Measurements from ENCODE around the gene RHBDD2.
"Not testable (repeated sequence)": the region's sequence is repeated elsewhere in the genome, so short reads cannot be mapped to it uniquely, and the experiment has no call there.

The RHBDD2 gene

DNA sequence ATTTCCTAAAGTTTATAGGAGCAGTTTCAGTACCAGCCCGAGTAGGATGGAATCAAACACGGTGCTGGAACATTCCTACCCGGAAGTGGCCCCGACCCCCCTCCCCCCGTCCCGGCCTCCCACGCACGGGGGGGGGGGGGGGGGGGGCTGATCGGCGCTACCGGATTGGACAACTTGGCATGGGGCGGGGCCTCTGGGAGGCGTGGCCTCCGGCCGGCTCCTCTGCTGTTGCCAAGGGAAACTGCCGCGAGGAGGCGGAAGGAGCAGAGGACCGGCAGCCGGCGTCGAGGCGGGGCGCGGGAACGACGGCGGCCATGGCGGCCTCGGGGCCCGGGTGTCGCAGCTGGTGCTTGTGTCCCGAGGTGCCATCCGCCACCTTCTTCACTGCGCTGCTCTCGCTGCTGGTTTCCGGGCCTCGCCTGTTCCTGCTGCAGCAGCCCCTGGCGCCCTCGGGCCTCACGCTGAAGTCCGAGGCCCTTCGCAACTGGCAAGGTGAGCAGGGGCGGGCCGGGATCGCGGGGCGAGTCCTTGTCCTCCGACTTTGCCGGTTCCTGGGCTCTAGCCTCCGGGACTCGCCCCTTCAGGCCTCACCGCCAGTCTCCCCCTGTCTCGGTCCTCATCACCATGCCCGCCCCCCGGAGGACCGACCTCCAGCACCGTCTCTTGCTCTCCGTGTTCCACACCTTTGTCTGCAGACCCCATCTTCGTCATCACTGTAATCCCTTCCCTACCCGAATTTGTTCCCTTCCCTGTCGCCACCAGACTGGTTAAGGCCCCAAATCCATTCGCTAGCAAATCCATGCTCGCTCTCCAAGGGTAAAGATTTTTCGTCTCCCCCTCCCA lies at the start of gene RHBDD2:
RHBDD2 (plus strand) TSS at position 266 of the 843 bp plus-strand sequence; CDS start at position 315, 49 bp downstream.
- Mint-ChIP-seq H3K27me3 (no peaks in the 10 kb centered on the region), H3K4me1 (peaks cover 33% of the 10 kb centered on the region), H3K9me3 (no peaks in the 10 kb centered on the region), H3K27ac (peak within 1 kb of the TSS; percentile 91 to 97), H3K4me3 (peak within 1 kb of the TSS; percentile 95 to 96)
- DNase-seq = peak; percentile 90 to 94
- peak; percentile 95 for ATAC-seq

DNA sequence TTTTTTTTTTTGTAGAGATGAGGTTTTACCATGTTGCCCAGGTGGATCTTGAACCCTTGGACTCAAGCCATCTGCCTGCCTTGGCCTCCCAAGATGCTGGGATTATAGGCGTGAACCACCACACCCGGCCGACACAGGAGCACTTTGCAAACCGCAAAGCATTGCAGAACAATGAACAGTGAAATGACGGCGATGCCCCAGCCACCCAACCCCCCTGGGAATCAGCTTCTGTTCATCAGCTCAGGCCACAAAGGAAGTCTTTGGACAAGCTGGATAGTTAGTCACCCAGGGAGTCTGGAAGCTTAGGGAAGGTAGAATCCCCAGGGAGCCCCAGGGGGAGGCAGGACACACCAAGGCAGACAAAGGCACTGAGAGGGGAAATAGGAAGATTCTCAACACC lies 49.2 kb upstream of the RHBDD2 start:
- H3K27me3 Mint-ChIP-seq = peaks cover 17% of the 10 kb centered on the region
- not testable (repeated sequence) for H3K27ac Mint-ChIP-seq, H3K4me1 Mint-ChIP-seq, H3K9me3 Mint-ChIP-seq, DNase-seq, H3K4me3 Mint-ChIP-seq, ATAC-seq

- Mint-ChIP-seq H3K4me1 (no peaks in the 10 kb centered on the region), H3K4me3 (no peak overlapping the region), H3K27me3 (peaks cover 17% of the 10 kb centered on the region), H3K27ac (no peak overlapping the region), H3K9me3 (no peaks in the 10 kb centered on the region)
- ATAC-seq = no peak
- no peak for DNase-seq
These were observed 47.9 kb upstream of the RHBDD2 start for GRCh38 chr7:75830978-75831377.

DNA sequence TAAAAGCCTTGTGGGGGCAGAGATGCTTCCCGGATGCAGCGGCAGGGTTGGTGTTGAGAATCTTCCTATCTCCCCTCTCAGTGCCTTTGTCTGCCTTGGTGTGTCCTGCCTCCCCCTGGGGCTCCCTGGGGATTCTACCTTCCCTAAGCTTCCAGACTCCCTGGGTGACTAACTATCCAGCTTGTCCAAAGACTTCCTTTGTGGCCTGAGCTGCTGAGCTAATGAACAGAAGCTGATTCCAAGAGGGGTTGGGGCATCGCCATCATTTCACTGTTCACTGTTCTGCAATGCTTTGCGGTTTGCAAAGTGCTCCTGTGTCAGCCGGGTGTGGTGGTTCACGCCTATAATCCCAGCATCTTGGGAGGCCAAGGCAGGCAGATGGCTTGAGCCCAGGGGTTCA lies 45.2 kb upstream of the RHBDD2 start:
- H3K27ac Mint-ChIP-seq, H3K4me3 Mint-ChIP-seq, ATAC-seq, DNase-seq, H3K9me3 Mint-ChIP-seq, H3K4me1 Mint-ChIP-seq: not testable (repeated sequence)
- peaks cover 17% of the 10 kb centered on the region for H3K27me3 Mint-ChIP-seq

- no peak for DNase-seq
- Mint-ChIP-seq H3K27ac (no peak overlapping the region), H3K9me3 (no peaks in the 10 kb centered on the region), H3K4me1 (no peaks in the 10 kb centered on the region), H3K4me3 (no peak overlapping the region), H3K27me3 (peaks cover 11% of the 10 kb centered on the region)
- ATAC-seq = no peak
These were observed 43.0 kb upstream of the RHBDD2 start for GRCh38 chr7:75835688-75836285.

DNA sequence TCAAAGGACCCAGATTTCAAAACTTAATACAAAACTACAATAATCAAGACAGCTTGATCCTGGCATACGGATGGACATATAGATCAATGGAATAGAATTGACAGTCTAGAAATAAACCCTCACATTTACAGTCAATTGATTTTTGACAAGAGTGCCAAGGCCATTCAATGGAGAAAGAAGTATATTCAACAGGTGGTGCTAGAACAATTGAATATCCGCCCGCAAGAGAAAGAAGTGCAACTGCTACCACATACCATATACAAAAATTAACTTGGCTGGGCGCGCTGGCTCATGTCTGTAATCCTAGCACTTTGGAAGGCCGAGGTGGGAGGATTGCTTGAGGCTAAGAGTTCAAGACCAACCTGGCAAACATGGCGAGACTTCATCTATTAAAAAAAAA lies 42.0 kb upstream of the RHBDD2 start:
- no peak for ATAC-seq
- DNase-seq = no peak
- peaks cover 5% of the 10 kb centered on the region for H3K27me3 Mint-ChIP-seq
- no peak overlapping the region for H3K4me3 Mint-ChIP-seq
- no peaks in the 10 kb centered on the region for H3K9me3 Mint-ChIP-seq
- H3K27ac Mint-ChIP-seq = no peak overlapping the region
- no peaks in the 10 kb centered on the region for H3K4me1 Mint-ChIP-seq

DNA sequence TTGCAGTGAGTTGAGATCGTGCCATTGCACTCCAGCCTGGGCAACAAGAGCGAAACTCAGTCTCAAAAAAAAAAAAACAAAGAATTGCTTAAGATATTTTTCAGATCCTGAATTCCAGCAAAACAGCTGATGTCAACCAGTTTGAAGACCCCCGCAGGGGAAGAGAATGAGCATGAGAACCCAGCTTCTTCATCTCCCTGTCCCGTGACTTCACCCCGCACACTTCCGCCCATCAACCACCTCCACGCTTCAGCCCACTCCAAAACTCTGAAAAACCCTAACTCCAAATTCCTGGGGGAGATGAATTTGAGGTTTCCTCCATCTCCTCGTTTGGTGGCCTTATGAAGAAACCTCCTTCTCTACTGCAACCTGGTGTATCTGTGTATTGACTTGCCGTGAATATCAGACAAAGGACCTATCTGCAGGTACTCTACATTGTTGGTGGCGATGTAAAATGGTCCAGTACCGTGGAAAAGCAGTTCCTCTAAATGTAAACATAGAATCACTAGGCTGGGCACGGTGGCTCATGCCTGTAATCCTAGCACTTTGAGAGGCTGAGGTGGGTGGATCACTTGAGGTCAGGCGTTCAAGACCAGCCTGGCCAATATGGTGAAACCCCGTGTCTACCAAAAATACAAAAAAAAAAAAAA lies 40.4 kb upstream of the RHBDD2 start:
- peaks cover 11% of the 10 kb centered on the region for H3K4me1 Mint-ChIP-seq
- not testable (repeated sequence) for DNase-seq, ATAC-seq, H3K9me3 Mint-ChIP-seq, H3K27me3 Mint-ChIP-seq, H3K27ac Mint-ChIP-seq, H3K4me3 Mint-ChIP-seq

DNA sequence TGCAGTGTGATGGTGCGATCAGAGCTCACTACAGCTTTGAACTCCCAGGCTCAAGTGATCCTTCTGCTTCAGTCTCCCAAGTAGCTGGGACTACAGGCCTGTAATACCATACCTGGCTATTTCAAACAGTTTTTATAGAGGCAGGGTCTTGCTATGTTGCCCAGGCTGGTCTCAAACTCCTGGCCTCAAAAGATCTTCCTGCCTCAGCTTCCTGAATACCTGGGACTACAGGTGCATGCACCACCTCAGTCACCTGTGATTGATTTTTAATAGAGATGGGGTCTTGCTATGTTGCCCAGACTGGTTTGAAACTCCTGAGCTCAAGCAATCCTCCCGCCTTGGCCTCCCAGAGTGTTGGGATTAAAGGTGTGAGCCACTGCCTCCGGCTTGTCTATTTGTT lies 38.8 kb upstream of the RHBDD2 start:
- peaks cover 12% of the 10 kb centered on the region for H3K4me1 Mint-ChIP-seq
- H3K9me3 Mint-ChIP-seq = no peaks in the 10 kb centered on the region
- ATAC-seq = no peak
- no peak for DNase-seq
- H3K27me3 Mint-ChIP-seq = no peaks in the 10 kb centered on the region
- no peak overlapping the region for H3K4me3 Mint-ChIP-seq
- no peak overlapping the region for H3K27ac Mint-ChIP-seq

GRCh38 chr7:75842836-75843446 lies 35.9 kb upstream of the RHBDD2 start:
- peak; percentile 17 to 50 for DNase-seq
- Mint-ChIP-seq H3K27ac (peak overlapping the region; percentile 23 to 75), H3K9me3 (no peaks in the 10 kb centered on the region), H3K4me3 (peak overlapping the region; percentile 42 to 63), H3K4me1 (peaks cover 12% of the 10 kb centered on the region), H3K27me3 (no peaks in the 10 kb centered on the region)
- peak; percentile 97 for ATAC-seq

DNA sequence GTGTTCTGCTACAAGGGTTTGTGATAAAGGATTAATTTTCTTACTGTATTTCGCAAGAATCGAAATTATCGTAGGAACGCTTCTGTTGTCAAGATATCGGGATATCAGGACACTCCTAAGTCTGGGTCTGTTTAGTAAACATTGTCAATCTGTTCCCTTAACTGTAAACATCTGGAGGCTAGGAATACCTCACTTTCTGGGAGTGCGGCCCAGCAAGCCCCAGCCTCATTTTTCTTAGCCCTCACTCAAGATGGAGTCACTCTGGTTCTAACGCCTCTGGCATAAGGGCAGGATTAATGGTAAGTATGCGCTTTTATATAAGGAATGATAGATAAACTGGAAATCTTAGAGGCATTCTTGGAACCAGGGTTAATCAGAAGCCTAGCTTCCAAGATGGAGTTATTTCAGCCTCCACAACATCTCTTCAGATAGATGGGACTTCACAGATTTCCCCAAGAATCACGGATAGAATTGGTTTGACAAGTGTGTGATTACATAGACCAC lies 35.2 kb upstream of the RHBDD2 start:
- H3K27me3 Mint-ChIP-seq = no peaks in the 10 kb centered on the region
- peaks cover 12% of the 10 kb centered on the region for H3K4me1 Mint-ChIP-seq
- no peak overlapping the region for H3K27ac Mint-ChIP-seq
- ATAC-seq (no peak), DNase-seq (no peak)
- no peaks in the 10 kb centered on the region for H3K9me3 Mint-ChIP-seq
- no peak overlapping the region for H3K4me3 Mint-ChIP-seq

- no peak overlapping the region for H3K27ac Mint-ChIP-seq
- H3K27me3 Mint-ChIP-seq = no peaks in the 10 kb centered on the region
- ATAC-seq (no peak), DNase-seq (no peak)
- H3K4me3 Mint-ChIP-seq = no peak overlapping the region
- no peaks in the 10 kb centered on the region for H3K9me3 Mint-ChIP-seq
- H3K4me1 Mint-ChIP-seq = peaks cover 12% of the 10 kb centered on the region
These were observed 34.7 kb upstream of the RHBDD2 start for GRCh38 chr7:75844158-75844557.

DNA sequence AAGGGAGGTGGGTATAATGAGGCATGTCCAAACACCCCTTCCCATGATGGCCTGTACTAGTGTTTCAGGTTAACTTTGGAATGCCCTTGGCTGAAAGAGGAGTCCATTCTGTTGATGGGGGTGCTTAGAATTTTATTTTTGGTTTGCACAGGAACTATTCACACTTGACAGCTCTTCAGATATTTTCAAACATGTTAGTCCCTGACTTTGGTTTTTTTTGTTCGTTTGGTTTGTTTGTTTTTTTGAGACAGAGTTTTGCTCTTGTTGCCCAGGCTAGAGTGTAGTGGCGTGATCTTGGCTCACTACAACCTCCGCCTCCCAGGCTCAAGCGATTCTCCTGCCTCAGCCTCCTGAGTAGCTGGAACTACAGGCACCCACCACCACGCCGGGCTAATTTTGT lies 33.7 kb upstream of the RHBDD2 start:
- H3K27ac Mint-ChIP-seq, ATAC-seq, H3K4me3 Mint-ChIP-seq, H3K9me3 Mint-ChIP-seq, DNase-seq, H3K27me3 Mint-ChIP-seq: not testable (repeated sequence)
- peaks cover 12% of the 10 kb centered on the region for H3K4me1 Mint-ChIP-seq

GRCh38 chr7:75847707-75848106 lies 31.1 kb upstream of the RHBDD2 start:
- H3K9me3 Mint-ChIP-seq = no peaks in the 10 kb centered on the region

DNA sequence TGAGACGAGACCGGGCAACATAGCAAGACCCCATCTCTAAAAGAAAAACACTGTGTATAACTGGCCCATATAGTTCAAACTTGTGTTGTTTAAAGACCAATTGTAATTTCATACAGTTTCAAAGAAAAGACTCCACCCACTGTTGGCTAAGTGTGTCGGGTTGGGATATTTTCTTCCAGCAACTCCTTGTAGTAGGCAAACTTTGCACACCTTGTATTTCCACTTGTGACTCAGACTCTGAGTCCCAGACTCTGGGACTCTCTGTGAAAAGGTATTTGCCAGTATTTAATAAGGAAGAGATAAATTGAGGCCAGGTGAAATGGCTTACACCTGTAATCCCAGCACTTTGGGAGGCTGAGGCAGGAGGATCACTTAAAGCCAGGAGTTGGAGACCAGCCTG lies 29.3 kb upstream of the RHBDD2 start:
- ATAC-seq (no peak), DNase-seq (no peak)
- Mint-ChIP-seq H3K27ac (no peak overlapping the region), H3K4me1 (no peaks in the 10 kb centered on the region), H3K9me3 (no peaks in the 10 kb centered on the region), H3K4me3 (no peak overlapping the region), H3K27me3 (no peaks in the 10 kb centered on the region)

More at GRCh38 chr7:75847707-75848106, 31.1 kb upstream of the RHBDD2 start:
- DNase-seq (no peak), ATAC-seq (no peak)
- H3K4me1 Mint-ChIP-seq = peaks cover 8% of the 10 kb centered on the region
- H3K27me3 Mint-ChIP-seq = no peaks in the 10 kb centered on the region
- H3K27ac Mint-ChIP-seq = no peak overlapping the region
- no peak overlapping the region for H3K4me3 Mint-ChIP-seq

DNA sequence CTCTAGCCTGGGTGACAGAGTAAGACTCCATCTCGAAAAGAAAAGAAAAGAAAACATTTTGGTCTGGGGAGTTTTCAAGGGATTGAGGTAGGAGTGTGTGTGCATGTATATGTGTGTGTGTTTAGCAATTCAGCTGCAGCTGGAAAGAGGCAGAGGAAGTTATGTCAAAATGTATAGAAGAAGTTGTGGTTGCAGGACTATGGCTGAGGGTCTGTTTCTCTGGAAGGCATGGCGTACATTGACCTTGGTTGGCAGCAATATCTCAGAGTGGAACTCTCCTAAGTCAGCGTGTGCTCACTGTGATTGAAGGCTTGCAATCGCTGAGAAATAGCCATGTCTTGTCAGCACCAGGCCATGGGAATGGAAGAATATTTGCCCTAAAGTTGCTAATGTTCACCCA lies 28.6 kb upstream of the RHBDD2 start:
- Mint-ChIP-seq H3K4me3 (no peak overlapping the region), H3K9me3 (no peaks in the 10 kb centered on the region), H3K27ac (no peak overlapping the region), H3K27me3 (no peaks in the 10 kb centered on the region), H3K4me1 (no peaks in the 10 kb centered on the region)
- ATAC-seq (no peak), DNase-seq (no peak)
